ACC112 (cell line): ENCODE results near the gene SP8.
"Not testable (repeated sequence)": the region's sequence is repeated elsewhere in the genome, so short reads cannot be mapped to it uniquely, and the experiment has no call there.

ENCODE experiments used
- H2AFZ ChIP-seq: fragments of 200-600 bp; sonication (generic); one replicate; pipeline ENCODE4 v1.6.0; 2017; ENCODE audit warnings: antibody characterized with exemption, low read length; ENCODE audit not compliant: unreplicated experiment
- H3K27ac ChIP-seq: fragments of 200-600 bp; sonication (generic); 2 replicates; pipeline ENCODE4 v1.5.1; 2014; ENCODE audit warnings: low read depth, mild to moderate bottlenecking, antibody characterized with exemption, low read length, moderate library complexity
- H3K27me3 ChIP-seq: fragments of 200-600 bp; sonication (generic); 2 replicates; pipeline ENCODE4 v1.6.1; 2014; ENCODE audit warnings: mild to moderate bottlenecking, antibody characterized with exemption, low read length, moderate library complexity, mixed read lengths; ENCODE audit not compliant: insufficient read depth
- H3K36me3 ChIP-seq: fragments of 200-600 bp; sonication (generic); 2 replicates; pipeline ENCODE4 v1.6.1; 2016; ENCODE audit warnings: mild to moderate bottlenecking, antibody characterized with exemption, low read length, moderate library complexity, mixed read lengths; ENCODE audit not compliant: insufficient read depth
- H3K4me1 ChIP-seq: fragments of 200-600 bp; sonication (generic); one replicate; pipeline ENCODE4 v1.6.1; 2016; ENCODE audit warnings: low read length, mixed read lengths; ENCODE audit not compliant: insufficient read depth, unreplicated experiment, control insufficient read depth
- H3K4me3 ChIP-seq: fragments of 200-600 bp; sonication (generic); 2 replicates; pipeline ENCODE4 v1.5.1; 2014; ENCODE audit warnings: mild to moderate bottlenecking, low read depth, low read length
- H3K79me2 ChIP-seq: fragments of 200-600 bp; sonication (generic); one replicate; pipeline ENCODE4 v1.6.0; 2016; ENCODE audit warnings: low read length; ENCODE audit not compliant: control insufficient read depth, unreplicated experiment, insufficient read depth

The SP8 gene

DNA sequence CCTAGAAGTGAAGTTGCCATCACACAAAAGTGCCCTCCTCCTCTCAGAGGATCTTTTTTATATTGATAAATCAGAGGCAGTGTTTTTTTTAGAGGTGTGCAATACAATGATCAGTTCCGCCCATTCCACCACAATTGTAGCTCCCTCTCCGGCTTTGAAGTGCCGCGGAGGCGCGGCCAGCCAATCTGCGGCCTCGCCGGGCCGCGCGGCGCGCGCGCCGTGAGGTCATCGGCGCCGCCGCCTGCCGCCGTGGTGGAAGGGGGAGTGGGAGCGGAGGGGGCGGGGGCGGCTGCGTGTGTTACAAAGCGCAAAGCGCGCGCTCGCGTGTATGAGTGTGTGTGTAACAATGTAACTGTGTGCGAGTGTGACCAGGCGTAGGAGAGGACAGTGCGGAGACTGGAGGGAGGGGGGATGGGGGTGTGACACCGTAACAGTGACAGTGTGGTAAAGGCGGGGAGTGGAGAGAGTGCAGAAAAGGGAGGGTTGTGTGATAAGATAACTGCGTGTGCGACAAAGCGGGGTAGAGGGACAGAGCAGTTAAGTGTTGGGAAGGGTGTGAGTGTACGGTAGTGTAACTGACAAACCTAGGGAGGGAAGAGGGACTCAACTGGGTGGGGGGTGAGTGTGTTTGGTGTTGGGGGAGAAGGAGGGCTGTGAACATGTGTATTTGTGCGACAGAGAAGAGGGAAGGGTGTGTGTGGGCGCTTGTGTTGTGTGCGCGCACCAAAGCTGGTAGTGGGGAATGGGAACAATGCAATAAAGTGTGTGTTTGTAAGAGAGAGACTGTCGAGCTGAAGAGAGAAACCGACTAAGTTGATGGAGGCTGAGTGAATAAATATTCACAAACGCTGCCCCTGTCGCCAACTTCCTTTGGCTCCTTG is at the start of gene SP8:
TSS of gene SP8 (minus strand) at position 108 of the 881 bp plus-strand sequence. CDS start at position 20, 88 bp downstream.
- Histone ChIP-seq H3K27ac (no peak within 1 kb of the TSS), H2AFZ (no peak within 1 kb of the TSS), H3K79me2 (no peaks in the 10 kb centered on the region), H3K4me3 (peak within 1 kb of the TSS; percentile 41), H3K4me1 (no peaks in the 10 kb centered on the region), H3K27me3 (peaks cover 99% of the 10 kb centered on the region), H3K36me3 (no peaks in the 10 kb centered on the region)

DNA sequence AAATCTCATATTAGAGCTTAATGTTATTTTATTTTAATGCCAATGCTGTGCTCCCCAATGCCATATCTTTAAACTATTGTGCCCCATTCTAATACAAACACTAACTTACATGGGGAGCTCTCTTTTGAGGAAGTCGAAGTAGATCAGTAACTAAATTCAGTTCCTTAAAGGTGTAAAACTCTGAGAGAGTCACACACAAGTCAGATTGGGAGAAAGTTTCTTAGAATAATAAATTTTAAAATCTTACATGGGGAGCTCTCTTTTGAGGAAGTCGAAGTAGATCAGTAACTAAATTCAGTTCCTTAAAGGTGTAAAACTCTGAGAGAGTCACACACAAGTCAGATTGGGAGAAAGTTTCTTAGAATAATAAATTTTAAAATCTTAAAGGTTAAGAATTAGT is 49.7 kb upstream of the SP8 start:
- not testable (repeated sequence) for H3K27ac ChIP-seq, H2AFZ ChIP-seq, H3K4me1 ChIP-seq, H3K4me3 ChIP-seq, H3K36me3 ChIP-seq, H3K79me2 ChIP-seq, H3K27me3 ChIP-seq

GRCh38 chr7:20835111-20835750 is 48.5 kb upstream of the SP8 start:
- Histone ChIP-seq H3K79me2 (no peaks in the 10 kb centered on the region), H3K4me1 (no peaks in the 10 kb centered on the region), H3K27me3 (no peaks in the 10 kb centered on the region; the same call in 1 of the 2 replicates), H3K4me3 (no peak overlapping the region), H3K27ac (no peak overlapping the region), H3K36me3 (no peaks in the 10 kb centered on the region), H2AFZ (no peak overlapping the region)

DNA sequence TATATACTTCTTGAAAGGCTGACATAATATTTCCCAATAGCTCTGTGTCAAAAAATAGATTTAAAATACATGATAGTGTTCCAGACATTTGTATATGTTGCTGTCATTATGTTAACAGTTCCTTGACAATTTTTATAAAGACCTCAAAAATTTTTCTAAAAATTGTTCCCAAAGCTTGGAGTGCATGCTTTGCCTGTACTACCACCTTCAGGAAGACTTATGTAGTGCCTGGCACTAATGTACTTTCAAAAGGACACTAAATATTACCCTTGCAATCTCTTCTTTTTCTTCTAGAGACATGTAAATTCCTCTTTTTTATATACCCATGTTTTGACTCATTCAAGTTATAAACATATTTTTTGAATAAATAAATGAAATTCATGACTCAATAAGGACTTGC is 48.0 kb upstream of the SP8 start:
- H3K4me1 ChIP-seq = no peaks in the 10 kb centered on the region
- no peak overlapping the region for H2AFZ ChIP-seq
- H3K79me2 ChIP-seq = no peaks in the 10 kb centered on the region
- H3K36me3 ChIP-seq = no peaks in the 10 kb centered on the region
- H3K27ac ChIP-seq = no peak overlapping the region
- no peak overlapping the region for H3K4me3 ChIP-seq
- no peaks in the 10 kb centered on the region; the same call in 1 of the 2 replicates for H3K27me3 ChIP-seq

DNA sequence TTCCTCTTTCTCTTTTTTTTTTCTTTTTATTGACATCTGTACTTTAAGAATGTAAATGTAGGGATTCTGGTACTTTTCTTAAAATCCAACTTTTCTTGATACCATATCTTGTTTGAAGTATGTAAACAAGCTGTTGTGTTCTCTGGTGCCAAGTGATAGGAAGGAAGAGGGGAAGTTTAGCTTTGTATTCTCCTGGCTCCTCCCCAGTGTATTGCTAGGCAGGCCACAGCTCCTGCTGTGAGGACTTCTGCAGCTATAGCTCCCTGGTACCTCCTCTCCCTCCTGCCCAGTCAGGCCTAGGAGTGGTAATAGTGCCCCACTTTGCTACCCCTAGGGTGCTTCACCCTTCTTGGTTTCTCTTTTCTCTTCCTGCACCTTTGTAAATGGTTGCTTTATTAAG is 45.3 kb upstream of the SP8 start:
- Histone ChIP-seq H2AFZ (no peak overlapping the region), H3K27me3 (no peaks in the 10 kb centered on the region; the same call in 1 of the 2 replicates), H3K4me1 (no peaks in the 10 kb centered on the region), H3K36me3 (no peaks in the 10 kb centered on the region), H3K27ac (no peak overlapping the region), H3K4me3 (no peak overlapping the region), H3K79me2 (no peaks in the 10 kb centered on the region)

DNA sequence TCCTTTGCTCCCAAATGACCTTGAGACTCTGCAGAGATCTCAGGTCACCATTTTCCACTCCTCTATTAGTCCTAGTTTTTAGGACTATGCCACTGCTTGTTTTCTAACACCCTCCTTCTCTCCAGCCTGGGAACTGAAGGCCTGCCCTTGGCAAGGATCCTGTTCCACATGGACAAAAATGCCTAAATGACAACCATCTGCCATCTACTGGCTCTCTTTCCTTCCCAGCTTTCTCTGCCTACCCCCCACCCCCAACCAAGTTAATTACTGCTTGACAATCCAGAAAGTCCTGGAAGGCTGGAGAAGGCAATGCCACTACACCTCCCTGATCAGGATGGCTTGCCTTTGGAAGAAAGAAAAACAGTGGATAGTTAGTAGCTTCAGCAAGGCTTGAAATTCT is 44.8 kb upstream of the SP8 start:
- Histone ChIP-seq H3K27me3 (no peaks in the 10 kb centered on the region; the same call in 1 of the 2 replicates), H3K27ac (no peak overlapping the region), H3K36me3 (no peaks in the 10 kb centered on the region), H2AFZ (no peak overlapping the region), H3K4me1 (no peaks in the 10 kb centered on the region), H3K4me3 (no peak overlapping the region), H3K79me2 (no peaks in the 10 kb centered on the region)

- no peak overlapping the region for H3K4me3 ChIP-seq
- no peaks in the 10 kb centered on the region for H3K36me3 ChIP-seq
- H2AFZ ChIP-seq = no peak overlapping the region
- no peaks in the 10 kb centered on the region for H3K4me1 ChIP-seq
- no peaks in the 10 kb centered on the region; the same call in 1 of the 2 replicates for H3K27me3 ChIP-seq
- no peak overlapping the region for H3K27ac ChIP-seq
- no peaks in the 10 kb centered on the region for H3K79me2 ChIP-seq
Measured at GRCh38 chr7:20828947-20829346, 42.3 kb upstream of the SP8 start.

GRCh38 chr7:20827172-20827571 is 40.5 kb upstream of the SP8 start:
- Histone ChIP-seq H3K27me3 (no peaks in the 10 kb centered on the region), H3K27ac (no peak overlapping the region), H3K4me1 (no peaks in the 10 kb centered on the region), H3K79me2 (no peaks in the 10 kb centered on the region), H3K36me3 (no peaks in the 10 kb centered on the region), H2AFZ (no peak overlapping the region), H3K4me3 (no peak overlapping the region)

DNA sequence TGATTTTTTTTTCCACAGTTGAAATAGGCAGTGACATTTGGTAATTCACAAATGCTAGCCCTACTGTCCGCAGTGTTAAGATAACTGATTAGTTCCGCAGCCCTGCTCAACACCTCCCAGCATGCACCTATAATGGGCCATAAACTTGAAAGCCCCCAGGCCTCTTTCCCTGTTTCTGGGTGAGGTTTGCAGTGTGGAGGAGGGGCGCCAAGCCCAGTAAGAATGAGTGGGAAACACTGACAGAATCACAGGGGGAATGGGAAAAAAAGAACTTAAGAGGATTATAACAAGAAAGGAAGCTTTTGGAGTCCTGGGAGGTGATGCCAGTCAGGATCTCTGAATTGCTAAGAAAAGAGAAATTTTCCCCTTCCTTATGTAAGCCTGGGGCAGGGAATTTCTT is 39.6 kb upstream of the SP8 start:
- H3K27ac ChIP-seq = no peak overlapping the region
- H3K4me3 ChIP-seq = no peak overlapping the region
- H3K79me2 ChIP-seq = no peaks in the 10 kb centered on the region
- H3K36me3 ChIP-seq = no peaks in the 10 kb centered on the region
- no peaks in the 10 kb centered on the region for H3K27me3 ChIP-seq
- H3K4me1 ChIP-seq = no peaks in the 10 kb centered on the region
- no peak overlapping the region for H2AFZ ChIP-seq

DNA sequence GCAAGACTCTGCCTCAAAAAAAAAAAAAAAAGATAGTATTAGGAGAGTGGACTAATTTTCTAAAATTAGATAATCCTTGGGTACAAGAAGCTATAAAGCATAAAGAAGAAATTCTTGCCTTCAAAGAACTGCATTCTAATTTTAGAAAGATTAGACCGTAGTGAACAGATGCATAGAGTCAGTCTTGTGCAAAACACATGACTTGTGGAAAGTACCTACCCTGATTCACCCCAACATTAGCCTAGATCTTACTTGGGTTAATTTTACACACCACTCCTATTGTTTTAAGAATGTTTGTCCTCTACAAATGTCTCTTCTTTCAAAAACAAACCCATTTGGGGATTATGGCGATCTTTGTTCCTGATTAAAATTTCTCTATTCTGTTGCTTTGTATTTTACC is 38.9 kb upstream of the SP8 start:
- Histone ChIP-seq H3K27ac (no peak overlapping the region), H3K4me1 (no peaks in the 10 kb centered on the region), H3K27me3 (no peaks in the 10 kb centered on the region), H2AFZ (no peak overlapping the region), H3K36me3 (no peaks in the 10 kb centered on the region), H3K79me2 (no peaks in the 10 kb centered on the region), H3K4me3 (no peak overlapping the region)

DNA sequence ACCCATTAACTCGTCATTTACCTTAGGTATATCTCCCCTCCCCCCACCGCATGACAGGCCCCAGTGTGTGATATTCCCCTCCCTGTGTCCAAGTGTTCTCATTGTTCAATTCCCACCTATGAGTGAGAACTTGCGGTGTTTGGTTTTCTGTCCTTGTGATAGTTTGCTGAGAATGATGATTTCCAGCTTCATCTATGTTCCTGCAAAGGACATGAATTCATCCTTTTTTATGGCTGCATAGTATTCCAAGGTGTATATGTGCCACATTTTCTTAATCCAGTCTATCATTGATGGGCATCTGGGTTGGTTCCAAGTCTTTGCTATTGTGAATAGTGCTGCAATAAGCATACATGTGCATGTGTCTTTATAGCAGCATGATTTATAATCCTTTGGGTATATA is 34.7 kb upstream of the SP8 start:
- not testable (repeated sequence) for H3K36me3 ChIP-seq, H3K4me3 ChIP-seq, H2AFZ ChIP-seq, H3K27ac ChIP-seq, H3K27me3 ChIP-seq, H3K4me1 ChIP-seq, H3K79me2 ChIP-seq
